Heart left ventricle (tissue), 13 donors: ENCODE measurements around the gene TRAF7.
"Not testable (repeated sequence)": the region's sequence is repeated elsewhere in the genome, so short reads cannot be mapped to it uniquely, and the experiment has no call there.

Experiments used
- POLR2A ChIP-seq, 2 donors: fragments of 450-650 bp; IDR thresholded peaks; one replicate each; pipeline ENCODE4 v1.6.1; 2017; ENCODE audit warnings: antibody characterized with exemption in 2 of 2, mild to moderate bottlenecking in 2 of 2, moderate library complexity in 2 of 2
- TF ChIP-seq, protein P1 (sequence below), 12 donors: fragments of 200-600 bp; sonication (generic) in 4 of 12; IDR thresholded peaks; one replicate each; pipeline versions ENCODE4 v1.5.0 to v1.8.0; 2018 to 2022; ENCODE audit warnings: antibody characterized with exemption in 12 of 12, mild to moderate bottlenecking in 5 of 12
- donor health status: ischemic (EF 13 %, LVEDD 7.1; RV severe dilation, severe dysfunction).
- donor health status: DM: no; HTN: yes; CAD: no.
- donor health status: DM: no; HTN: no; CAD: no.
- donor health status: ischemic (EF 25% LVEDD 6.9; RV normal size, moderate dysfunction).
- donor health status: ischemic (EF 25% LVEDD 5.7; RV mildly dilated, moderate dysfunction).
- donor health status: ischemic (EF 35%, LVEDD 5.7; RV mildly dilated, moderate dysfunction).
- donor health status: nonischemic (EF 11% LVEDD 7.7; RV severe dilation, severe dysfunction).
- donor health status: DM: yes; HTN: yes; CAD: no.
- donor health status: PGD.
- donor health status: ischemic (EF 29% LVEDD 5.4; RV normal size, mild dysfunction).
- donor health status: nonischemic (EF 23%, LVEDD 6.1; RV moderate dilation, normal function).

GRCh38 chr16:2127630-2128280 lies 27.8 kb upstream of the TRAF7 start:
- TF ChIP-seq, protein P1, sequence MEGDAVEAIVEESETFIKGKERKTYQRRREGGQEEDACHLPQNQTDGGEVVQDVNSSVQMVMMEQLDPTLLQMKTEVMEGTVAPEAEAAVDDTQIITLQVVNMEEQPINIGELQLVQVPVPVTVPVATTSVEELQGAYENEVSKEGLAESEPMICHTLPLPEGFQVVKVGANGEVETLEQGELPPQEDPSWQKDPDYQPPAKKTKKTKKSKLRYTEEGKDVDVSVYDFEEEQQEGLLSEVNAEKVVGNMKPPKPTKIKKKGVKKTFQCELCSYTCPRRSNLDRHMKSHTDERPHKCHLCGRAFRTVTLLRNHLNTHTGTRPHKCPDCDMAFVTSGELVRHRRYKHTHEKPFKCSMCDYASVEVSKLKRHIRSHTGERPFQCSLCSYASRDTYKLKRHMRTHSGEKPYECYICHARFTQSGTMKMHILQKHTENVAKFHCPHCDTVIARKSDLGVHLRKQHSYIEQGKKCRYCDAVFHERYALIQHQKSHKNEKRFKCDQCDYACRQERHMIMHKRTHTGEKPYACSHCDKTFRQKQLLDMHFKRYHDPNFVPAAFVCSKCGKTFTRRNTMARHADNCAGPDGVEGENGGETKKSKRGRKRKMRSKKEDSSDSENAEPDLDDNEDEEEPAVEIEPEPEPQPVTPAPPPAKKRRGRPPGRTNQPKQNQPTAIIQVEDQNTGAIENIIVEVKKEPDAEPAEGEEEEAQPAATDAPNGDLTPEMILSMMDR (IDR thresholded peaks at IDR 0.05): not testable (repeated sequence)
- TF ChIP-seq POLR2A (IDR thresholded peaks at IDR 0.05): not testable (repeated sequence)
